Measurements from ENCODE around the gene MYO16. TPM values are rescaled to one million over a fixed set of nuclear protein-coding genes. Genes with fewer than 3 reads are reported as not detected.

MYO16 gene
- total RNA-seq, 1 donor: not detected

DNA sequence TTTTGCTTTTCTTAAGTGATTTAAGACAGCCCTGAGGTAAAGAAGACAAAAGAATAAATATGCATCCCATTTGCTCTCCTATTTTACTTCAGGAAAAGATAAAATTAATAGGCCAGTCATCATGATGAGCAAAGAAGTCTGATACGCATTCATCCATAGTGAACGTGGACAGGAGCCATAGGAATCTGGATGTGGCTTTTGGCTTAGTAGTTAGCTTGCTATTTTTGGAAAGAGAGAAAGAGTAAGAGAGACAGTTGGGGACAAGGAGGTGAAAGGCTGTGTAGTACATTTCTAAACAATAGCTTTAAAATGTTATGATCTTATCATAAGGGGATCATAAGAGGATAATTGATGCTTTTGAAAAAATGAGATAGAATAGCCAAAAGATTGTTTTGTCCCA, 611.7 kb downstream of the MYO16 start:
- H3K4me3 ChIP-seq (ENCODE audit: insufficient read depth, low read length): no peak overlapping the region
- no peaks in the 10 kb centered on the region for H3K27me3 ChIP-seq (ENCODE audit: insufficient read depth, low read length)
- no peaks in the 10 kb centered on the region for H3K9me3 ChIP-seq (ENCODE audit: low read depth, low read length)
- H3K4me2 ChIP-seq (ENCODE audit: insufficient read depth, low read length): no peak overlapping the region
- no peaks in the 10 kb centered on the region for H4K20me1 ChIP-seq (ENCODE audit: insufficient read depth, low read length)
- H3K27ac ChIP-seq (ENCODE audit: low read depth, low read length): no peak overlapping the region
- no peaks in the 10 kb centered on the region for H3K36me3 ChIP-seq (ENCODE audit: insufficient read depth, low read length)
- DNase-seq (ENCODE audit: insufficient read length, low spot score, missing footprints): no peak
- no peaks in the 10 kb centered on the region for H3K79me2 ChIP-seq (ENCODE audit: insufficient read depth, low read length)
- H2AFZ ChIP-seq (ENCODE audit: low read length): no peak overlapping the region
- TF ChIP-seq CTCF (IDR thresholded peaks at IDR 0.05; ENCODE audit: extremely low read depth, low read depth, low read length): no peak
- H3K4me1 ChIP-seq (ENCODE audit: insufficient read depth, low read length): peaks cover 17% of the 10 kb centered on the region

DNA sequence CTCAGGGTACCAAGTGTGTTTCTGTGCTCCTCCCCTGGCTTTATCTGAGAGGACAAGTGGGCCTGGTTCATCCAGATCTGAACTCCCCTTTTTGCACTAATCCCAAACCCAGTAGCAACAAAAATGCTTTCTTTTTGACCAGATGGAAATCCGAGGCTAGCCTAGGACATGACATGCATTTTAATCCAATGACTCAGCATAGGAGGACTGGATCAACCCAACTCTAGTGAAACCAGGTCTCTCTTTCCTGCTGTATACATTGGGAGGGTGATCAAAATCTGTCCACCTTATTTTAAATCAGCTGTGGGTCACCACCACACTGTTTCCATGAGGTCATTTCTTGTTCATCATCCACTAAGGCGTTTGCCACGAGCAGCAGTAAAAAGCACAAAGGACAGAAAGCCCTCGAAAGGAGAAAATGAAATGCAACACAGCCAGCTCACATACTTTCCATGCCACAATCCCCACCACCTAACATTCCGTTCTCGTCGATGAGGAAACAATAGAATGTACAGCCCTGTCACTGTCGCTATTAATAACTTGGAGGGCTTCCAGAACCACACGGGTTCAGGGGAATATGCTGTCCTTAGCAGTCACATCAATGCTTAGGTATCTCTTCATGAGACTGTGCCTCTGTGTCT, 614.0 kb downstream of the MYO16 start:
- H2AFZ ChIP-seq (ENCODE audit: low read length): peak overlapping the region; percentile 77
- DNase-seq (ENCODE audit: insufficient read length, low spot score, missing footprints): no peak

GRCh38 chr13:109244566-109244965, 615.2 kb downstream of the MYO16 start:
- no peak for DNase-seq (ENCODE audit: insufficient read length, low spot score, missing footprints)
- no peak for TF ChIP-seq CTCF (IDR thresholded peaks at IDR 0.05; ENCODE audit: extremely low read depth, low read depth, low read length)
- Histone ChIP-seq H3K9me3 (ENCODE audit: low read depth, low read length) (no peaks in the 10 kb centered on the region), H3K4me1 (ENCODE audit: insufficient read depth, low read length) (peaks cover 17% of the 10 kb centered on the region), H3K79me2 (ENCODE audit: insufficient read depth, low read length) (no peaks in the 10 kb centered on the region), H3K36me3 (ENCODE audit: insufficient read depth, low read length) (no peaks in the 10 kb centered on the region), H4K20me1 (ENCODE audit: insufficient read depth, low read length) (no peaks in the 10 kb centered on the region), H3K27me3 (ENCODE audit: insufficient read depth, low read length) (no peaks in the 10 kb centered on the region), H3K27ac (ENCODE audit: low read depth, low read length) (no peak overlapping the region), H3K4me2 (ENCODE audit: insufficient read depth, low read length) (no peak overlapping the region), H3K4me3 (ENCODE audit: insufficient read depth, low read length) (no peak overlapping the region), H2AFZ (ENCODE audit: low read length) (no peak overlapping the region)

More for the DNA sequence above, 614.0 kb downstream of the MYO16 start:
- H3K4me2 ChIP-seq (ENCODE audit: insufficient read depth, low read length): peak overlapping the region; percentile 84
- peak overlapping the region; percentile 92 for H3K27ac ChIP-seq (ENCODE audit: low read depth, low read length)
- H3K9me3 ChIP-seq (ENCODE audit: low read depth, low read length): no peaks in the 10 kb centered on the region
- peaks cover 17% of the 10 kb centered on the region for H3K4me1 ChIP-seq (ENCODE audit: insufficient read depth, low read length)
- peak overlapping the region; percentile 58 for H3K4me3 ChIP-seq (ENCODE audit: insufficient read depth, low read length)
- H3K36me3 ChIP-seq (ENCODE audit: insufficient read depth, low read length): no peaks in the 10 kb centered on the region
- H3K79me2 ChIP-seq (ENCODE audit: insufficient read depth, low read length): no peaks in the 10 kb centered on the region
- no peak for TF ChIP-seq CTCF (IDR thresholded peaks at IDR 0.05; ENCODE audit: extremely low read depth, low read depth, low read length)
- H3K27me3 ChIP-seq (ENCODE audit: insufficient read depth, low read length): no peaks in the 10 kb centered on the region
- H4K20me1 ChIP-seq (ENCODE audit: insufficient read depth, low read length): no peaks in the 10 kb centered on the region

DNA sequence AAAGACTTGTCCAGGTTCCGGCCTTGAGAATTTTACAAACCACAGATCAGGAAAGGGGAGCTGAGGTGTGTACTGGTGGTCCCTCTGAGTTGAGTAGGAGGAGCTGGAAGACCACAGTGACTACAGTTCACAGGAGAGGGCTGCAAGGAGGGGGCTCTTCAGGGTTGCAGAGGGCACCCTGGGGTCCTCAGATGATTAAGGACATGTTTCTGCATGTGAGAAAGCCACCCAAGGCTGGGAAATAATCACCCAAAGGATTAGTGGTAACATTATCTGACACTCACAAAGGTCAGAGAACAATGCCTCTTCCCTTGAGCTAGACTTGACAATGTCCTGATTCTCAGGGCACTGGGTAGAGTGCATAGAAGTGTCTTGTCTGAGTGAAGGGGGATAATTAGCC, 616.6 kb downstream of the MYO16 start:
- Histone ChIP-seq H3K4me2 (ENCODE audit: insufficient read depth, low read length) (no peak overlapping the region), H3K27me3 (ENCODE audit: insufficient read depth, low read length) (no peaks in the 10 kb centered on the region), H3K79me2 (ENCODE audit: insufficient read depth, low read length) (no peaks in the 10 kb centered on the region), H3K4me1 (ENCODE audit: insufficient read depth, low read length) (peaks cover 17% of the 10 kb centered on the region), H3K9me3 (ENCODE audit: low read depth, low read length) (no peaks in the 10 kb centered on the region), H3K27ac (ENCODE audit: low read depth, low read length) (no peak overlapping the region), H4K20me1 (ENCODE audit: insufficient read depth, low read length) (no peaks in the 10 kb centered on the region), H2AFZ (ENCODE audit: low read length) (no peak overlapping the region), H3K36me3 (ENCODE audit: insufficient read depth, low read length) (no peaks in the 10 kb centered on the region), H3K4me3 (ENCODE audit: insufficient read depth, low read length) (no peak overlapping the region)
- DNase-seq (ENCODE audit: insufficient read length, low spot score, missing footprints): no peak
- no peak for TF ChIP-seq CTCF (IDR thresholded peaks at IDR 0.05; ENCODE audit: extremely low read depth, low read depth, low read length)

Data from osteoblast (primary cell).